Nephron progenitor cell (in vitro differentiated cells): ENCODE measurements around the gene MRGPRF.
A peak's percentile ranks its signal among the peaks of the same experiment; 100 is the strongest.

Experiments used
- DNase-seq: peaks from one replicate; pipeline ENCODE4 v3.0.0; 2021
- H3K27ac Mint-ChIP-seq: 2 replicates; pipeline ENCODE4 v1.8.0; 2021; ENCODE audit warnings: mild to moderate bottlenecking, moderate library complexity, mixed read lengths
- H3K27me3 Mint-ChIP-seq: 2 replicates; pipeline ENCODE4 v1.8.0; 2021; ENCODE audit warnings: mild to moderate bottlenecking, low read depth, mixed read lengths; ENCODE audit not compliant: poor library complexity
- H3K36me3 Mint-ChIP-seq: 2 replicates; pipeline ENCODE4 v1.8.0; 2021; ENCODE audit warnings: low read depth, mixed read lengths
- H3K4me1 Mint-ChIP-seq: 2 replicates; pipeline ENCODE4 v1.8.0; 2021; ENCODE audit warnings: mixed read lengths
- H3K4me3 Mint-ChIP-seq: 2 replicates; pipeline ENCODE4 v1.8.0; 2021; ENCODE audit warnings: mild to moderate bottlenecking, moderate library complexity, mixed read lengths
- H3K9me3 Mint-ChIP-seq: 2 replicates; pipeline ENCODE4 v1.8.0; 2021; ENCODE audit warnings: mild to moderate bottlenecking, moderate library complexity, mixed read lengths
- TF ChIP-seq, protein P1 (sequence below): fragments of 200-600 bp; sonication (generic); IDR thresholded peaks from 2 replicates; pipeline ENCODE4 v1.5.0; 2021; ENCODE audit warnings: antibody characterized with exemption

The MRGPRF gene

DNA sequence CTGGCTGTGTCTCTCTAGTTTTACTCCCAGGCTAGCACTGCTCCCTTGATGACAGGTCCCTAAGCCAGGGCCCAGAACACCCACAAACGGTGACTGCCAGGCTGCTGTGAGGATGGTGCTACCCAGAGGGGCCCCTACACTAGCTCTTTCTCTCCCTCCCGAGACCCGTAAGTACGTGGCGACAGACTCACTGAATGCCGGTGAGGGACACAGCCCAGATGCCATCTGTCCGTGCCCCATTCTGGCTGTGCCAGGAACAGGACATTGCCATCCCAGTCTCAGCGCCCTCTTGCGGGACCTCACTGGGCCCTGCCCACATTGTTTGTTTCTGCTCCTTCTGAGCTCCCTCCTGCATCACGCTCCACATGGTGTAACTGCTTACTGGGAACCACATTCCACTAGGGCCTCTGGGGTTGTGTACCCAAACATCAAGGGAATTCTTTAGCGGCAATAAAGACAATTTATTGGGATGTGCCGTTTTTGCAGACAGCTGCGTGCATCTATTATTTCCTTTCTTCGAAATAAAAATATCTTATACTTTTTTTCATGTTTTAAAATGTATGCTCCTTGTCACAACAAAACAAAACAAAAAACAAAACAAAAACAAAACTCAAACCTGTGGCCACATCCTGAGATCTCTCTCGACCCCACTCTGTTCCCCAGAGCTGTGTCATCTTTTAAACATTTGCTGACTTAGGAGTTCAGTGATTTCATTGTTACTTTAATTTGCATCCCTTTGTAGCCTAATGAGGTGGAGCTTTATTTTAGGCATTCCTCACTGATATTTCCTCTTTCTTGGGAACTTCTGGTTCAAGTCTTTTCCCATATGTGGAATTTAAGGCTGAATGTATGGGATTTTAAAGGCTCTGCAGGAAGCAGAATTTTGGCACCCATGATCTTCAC lies 31.3 kb upstream of the MRGPRF start:
- TF ChIP-seq, protein P1, sequence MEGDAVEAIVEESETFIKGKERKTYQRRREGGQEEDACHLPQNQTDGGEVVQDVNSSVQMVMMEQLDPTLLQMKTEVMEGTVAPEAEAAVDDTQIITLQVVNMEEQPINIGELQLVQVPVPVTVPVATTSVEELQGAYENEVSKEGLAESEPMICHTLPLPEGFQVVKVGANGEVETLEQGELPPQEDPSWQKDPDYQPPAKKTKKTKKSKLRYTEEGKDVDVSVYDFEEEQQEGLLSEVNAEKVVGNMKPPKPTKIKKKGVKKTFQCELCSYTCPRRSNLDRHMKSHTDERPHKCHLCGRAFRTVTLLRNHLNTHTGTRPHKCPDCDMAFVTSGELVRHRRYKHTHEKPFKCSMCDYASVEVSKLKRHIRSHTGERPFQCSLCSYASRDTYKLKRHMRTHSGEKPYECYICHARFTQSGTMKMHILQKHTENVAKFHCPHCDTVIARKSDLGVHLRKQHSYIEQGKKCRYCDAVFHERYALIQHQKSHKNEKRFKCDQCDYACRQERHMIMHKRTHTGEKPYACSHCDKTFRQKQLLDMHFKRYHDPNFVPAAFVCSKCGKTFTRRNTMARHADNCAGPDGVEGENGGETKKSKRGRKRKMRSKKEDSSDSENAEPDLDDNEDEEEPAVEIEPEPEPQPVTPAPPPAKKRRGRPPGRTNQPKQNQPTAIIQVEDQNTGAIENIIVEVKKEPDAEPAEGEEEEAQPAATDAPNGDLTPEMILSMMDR = peak; percentile 32
- Mint-ChIP-seq H3K4me1 (peaks cover 62% of the 10 kb centered on the region), H3K36me3 (no peaks in the 10 kb centered on the region), H3K4me3 (peak overlapping the region; percentile 35), H3K27me3 (no peaks in the 10 kb centered on the region), H3K9me3 (peaks cover 3% of the 10 kb centered on the region), H3K27ac (peak overlapping the region; percentile 40)
- peak; percentile 66 for DNase-seq

DNA sequence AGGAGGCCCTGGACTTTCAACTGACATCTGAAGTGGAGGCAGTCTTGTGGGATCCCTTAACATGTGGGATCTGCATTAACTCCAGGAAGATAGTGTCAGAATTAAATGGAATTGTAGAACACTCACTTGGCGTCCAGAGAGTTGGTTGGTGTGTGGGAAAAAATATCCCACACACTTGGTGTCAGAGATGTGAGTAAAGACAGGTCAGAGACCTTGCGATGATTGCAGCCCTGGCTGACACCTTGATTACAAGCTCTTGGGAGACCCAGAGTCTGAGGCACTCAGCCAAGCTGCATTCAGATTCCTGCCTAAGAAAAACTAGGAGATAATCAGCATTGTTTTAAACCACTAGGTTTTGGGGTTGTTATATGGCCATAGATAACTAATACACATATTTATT lies 28.5 kb upstream of the MRGPRF start:
- Mint-ChIP-seq H3K27me3 (no peaks in the 10 kb centered on the region), H3K27ac (peak overlapping the region; percentile 78), H3K4me1 (peaks cover 48% of the 10 kb centered on the region), H3K36me3 (no peaks in the 10 kb centered on the region), H3K4me3 (no peak overlapping the region), H3K9me3 (peaks cover 3% of the 10 kb centered on the region)
- DNase-seq = no peak
- TF ChIP-seq, protein P1 = no peak

GRCh38 chr11:69040581-69041260 lies 27.7 kb upstream of the MRGPRF start:
- DNase-seq = no peak
- Mint-ChIP-seq H3K4me3 (no peak overlapping the region), H3K36me3 (no peaks in the 10 kb centered on the region), H3K4me1 (peaks cover 53% of the 10 kb centered on the region), H3K9me3 (peaks cover 3% of the 10 kb centered on the region), H3K27ac (no peak overlapping the region), H3K27me3 (no peaks in the 10 kb centered on the region)
- TF ChIP-seq, protein P1 = no peak

- no peak overlapping the region for H3K4me3 Mint-ChIP-seq
- no peak overlapping the region for H3K27ac Mint-ChIP-seq
- TF ChIP-seq, protein P1 = no peak
- no peaks in the 10 kb centered on the region for H3K36me3 Mint-ChIP-seq
- no peaks in the 10 kb centered on the region for H3K27me3 Mint-ChIP-seq
- H3K4me1 Mint-ChIP-seq = peaks cover 59% of the 10 kb centered on the region
- peaks cover 3% of the 10 kb centered on the region for H3K9me3 Mint-ChIP-seq
- no peak for DNase-seq
These were observed 27.0 kb upstream of the MRGPRF start for GRCh38 chr11:69040051-69040450.

GRCh38 chr11:69039501-69039900 lies 26.5 kb upstream of the MRGPRF start:
- peaks cover 59% of the 10 kb centered on the region for H3K4me1 Mint-ChIP-seq
- no peak overlapping the region for H3K27ac Mint-ChIP-seq
- TF ChIP-seq, protein P1 = no peak
- H3K4me3 Mint-ChIP-seq = no peak overlapping the region
- no peak for DNase-seq
- peaks cover 3% of the 10 kb centered on the region for H3K9me3 Mint-ChIP-seq
- no peaks in the 10 kb centered on the region for H3K27me3 Mint-ChIP-seq
- no peaks in the 10 kb centered on the region for H3K36me3 Mint-ChIP-seq
